ENCODE measurements around the gene CRYBG3.

Gene CRYBG3

GRCh38 chr3:97981886-97982285, 160.1 kb downstream of the CRYBG3 start:
- no peak overlapping the region for H3K27ac ChIP-seq (ENCODE audit: extremely low read depth, low read depth, low read length)
- TF ChIP-seq ZNF292 (tag by site-specific recombination; IDR thresholded peaks at IDR 0.05; ENCODE audit: borderline replicate concordance, low read depth) = no peak
- TF ChIP-seq ZNF398 (tag by site-specific recombination; IDR thresholded peaks at IDR 0.05) = no peak
- no peak for TF ChIP-seq ZBTB1 (tag by site-specific recombination; IDR thresholded peaks at IDR 0.05)
- TF ChIP-seq ZNF610 (tag by site-specific recombination; IDR thresholded peaks at IDR 0.05; ENCODE audit: borderline replicate concordance) = no peak
- no peak for TF ChIP-seq KLF8 (tag by site-specific recombination; IDR thresholded peaks at IDR 0.05)
- no peak for TF ChIP-seq ZBTB44 (tag by site-specific recombination; IDR thresholded peaks at IDR 0.05)
- no peak for TF ChIP-seq ZNF449 (tag by site-specific recombination; IDR thresholded peaks at IDR 0.05)
- no peak for TF ChIP-seq ZNF23 (tag by site-specific recombination; IDR thresholded peaks at IDR 0.05; ENCODE audit: borderline replicate concordance)
- no peak for TF ChIP-seq ZNF639 (tag by site-specific recombination; IDR thresholded peaks at IDR 0.05)
- no peak for TF ChIP-seq ZNF548 (tag by site-specific recombination; IDR thresholded peaks at IDR 0.05)
- no peak for TF ChIP-seq MYNN (tag by site-specific recombination; IDR thresholded peaks at IDR 0.05; ENCODE audit: borderline replicate concordance)
- TF ChIP-seq ZNF664 (tag by site-specific recombination; IDR thresholded peaks at IDR 0.05) = no peak
- TF ChIP-seq HOXD13 (CRISPR knock-in tag; IDR thresholded peaks at IDR 0.05; ENCODE audit: borderline replicate concordance) = no peak
- TF ChIP-seq ZNF416 (tag by site-specific recombination; IDR thresholded peaks at IDR 0.05) = no peak
- TF ChIP-seq ZFP41 (tag by site-specific recombination; IDR thresholded peaks at IDR 0.05; ENCODE audit: borderline replicate concordance) = no peak
- H3K4me3 ChIP-seq (ENCODE audit: low read depth, low read length) = no peak overlapping the region
- no peaks in the 10 kb centered on the region for H3K4me1 ChIP-seq (ENCODE audit: control insufficient read depth, insufficient read depth, low read length)
- H3K9me3 ChIP-seq (ENCODE audit: control insufficient read depth, insufficient read depth, low read depth, low read length) = no peaks in the 10 kb centered on the region
- no peaks in the 10 kb centered on the region for H3K36me3 ChIP-seq (ENCODE audit: control insufficient read depth in 2 of 2, insufficient read depth in 1 of 2, low read length in 2 of 2)
- CTCF ChIA-PET = no interaction called here
- POLR2A ChIA-PET = no interaction called here

- Histone ChIP-seq H3K36me3 (ENCODE audit: control insufficient read depth in 2 of 2, insufficient read depth in 1 of 2, low read length in 2 of 2) (no peaks in the 10 kb centered on the region), H3K4me3 (ENCODE audit: low read depth, low read length) (no peak overlapping the region), H3K27ac (ENCODE audit: extremely low read depth, low read depth, low read length) (no peak overlapping the region), H3K4me1 (ENCODE audit: control insufficient read depth, insufficient read depth, low read length) (no peaks in the 10 kb centered on the region), H3K9me3 (ENCODE audit: control insufficient read depth, insufficient read depth, low read depth, low read length) (no peaks in the 10 kb centered on the region)
- no peak for TF ChIP-seq ZNF292 (tag by site-specific recombination; IDR thresholded peaks at IDR 0.05; ENCODE audit: borderline replicate concordance, low read depth)
- TF ChIP-seq GLIS1 (tag by site-specific recombination; IDR thresholded peaks at IDR 0.05) = no peak
- TF ChIP-seq ZNF561 (tag by site-specific recombination; IDR thresholded peaks at IDR 0.05; ENCODE audit: borderline replicate concordance) = no peak
- no peak for TF ChIP-seq ZBTB1 (tag by site-specific recombination; IDR thresholded peaks at IDR 0.05)
- no peak for TF ChIP-seq ZNF544 (tag by site-specific recombination; IDR thresholded peaks at IDR 0.05)
- TF ChIP-seq GLI2 (tag by site-specific recombination; IDR thresholded peaks at IDR 0.05; ENCODE audit: borderline replicate concordance, low read depth) = no peak
- TF ChIP-seq TRIM28 (IDR thresholded peaks at IDR 0.05; ENCODE audit: borderline replicate concordance, low read length) = no peak
- TF ChIP-seq ZNF221 (tag by site-specific recombination; IDR thresholded peaks at IDR 0.05; ENCODE audit: borderline replicate concordance) = no peak
- TF ChIP-seq ZNF660 (tag by site-specific recombination; IDR thresholded peaks at IDR 0.05) = no peak
- TF ChIP-seq ZNF433 (tag by site-specific recombination; IDR thresholded peaks at IDR 0.05; ENCODE audit: low read depth) = no peak
- TF ChIP-seq ZNF629 (tag by site-specific recombination; IDR thresholded peaks at IDR 0.05) = no peak
- TF ChIP-seq ZNF223 (tag by site-specific recombination; IDR thresholded peaks at IDR 0.05) = no peak
- no peak for TF ChIP-seq ZNF473 (tag by site-specific recombination; IDR thresholded peaks at IDR 0.05)
- no peak for TF ChIP-seq ZNF157 (tag by site-specific recombination; IDR thresholded peaks at IDR 0.05)
- CTCF ChIA-PET = interaction anchor here (0.7 to 0.8 kb wide), 2 partner anchors 39 to 1168 kb away, joined by 3 read pairs; no protein-coding TSS in a partner anchor
- POLR2A ChIA-PET = no interaction called here
Measured at GRCh38 chr3:97983933-97984491, 162.2 kb downstream of the CRYBG3 start.
